Esophagus (tissue), 2 donors: Measurements from ENCODE around the gene CTTNBP2NL. TPM values are rescaled to one million over a fixed set of nuclear protein-coding genes. Genes with fewer than 3 reads are reported as not detected.

Experiments used
- H3K27ac ChIP-seq, 2 donors: one replicate each; pipeline ENCODE4 v1.5.1; 2013; ENCODE audit warnings: low read depth in 2 of 2, mild to moderate bottlenecking in 2 of 2, inconsistent platforms in 1 of 2, low read length in 1 of 2, moderate library complexity in 1 of 2
- H3K27me3 ChIP-seq, 2 donors: one replicate each; pipeline ENCODE4 v1.6.1; 2013; ENCODE audit warnings: low read length in 2 of 2, control low read depth in 1 of 2, mild to moderate bottlenecking in 1 of 2; ENCODE audit not compliant: insufficient read depth in 2 of 2, control insufficient read depth in 1 of 2
- H3K36me3 ChIP-seq, 2 donors: one replicate each; pipeline ENCODE4 v1.6.1; 2013; ENCODE audit warnings: low read length in 1 of 2; ENCODE audit not compliant: control insufficient read depth in 2 of 2, insufficient read depth in 2 of 2
- H3K4me1 ChIP-seq, 2 donors: one replicate each; pipeline ENCODE4 v1.6.1; 2013; ENCODE audit warnings: low read length in 1 of 2; ENCODE audit not compliant: control insufficient read depth in 2 of 2, insufficient read depth in 2 of 2
- H3K4me3 ChIP-seq, 2 donors: one replicate each; pipeline ENCODE4 v1.5.1; 2013; ENCODE audit warnings: low read length in 2 of 2, mild to moderate bottlenecking in 2 of 2, low read depth in 1 of 2, moderate library complexity in 1 of 2
- H3K9me3 ChIP-seq, 2 donors: one replicate each; pipeline ENCODE4 v1.6.1; 2013; ENCODE audit warnings: mild to moderate bottlenecking in 2 of 2, low read depth in 1 of 2, low read length in 1 of 2, moderate library complexity in 1 of 2; ENCODE audit not compliant: control insufficient read depth in 2 of 2, insufficient read depth in 1 of 2
- WGBS, 2 donors: extraction: QIAGEN DNeasy Blood & Tissue Kit; methylation state at CpG; one replicate each; pipeline ENCODE4 v1.1.7; 2013; 5-methylcytosine and 5-hydroxymethylcytosine counted together
- polyA plus RNA-seq, 2 donors: library from polyadenylated mRNA; stranded (reverse); fragments of 200-250 nt; gene quantifications; one replicate each; pipeline ENCODE4 v1.2.3, GENCODE V29; 2013
- donor health status: healthy with polysubstance abuse.
- donor health status: Bipolar disorder and iron deficiency.

The CTTNBP2NL gene
- 10 to 100 TPM in 1 of 2 donors, 1 to 10 TPM in 1; 9.4 to 14.0 TPM for polyA plus RNA-seq

- Histone ChIP-seq H3K27me3 (no peaks in the 10 kb centered on the region), H3K36me3 (no peaks in the 10 kb centered on the region), H3K4me1 (peaks cover 0 to 5% of the 10 kb centered on the region in 2 donors), H3K4me3 (peak within 1 kb of the TSS; percentile 74 to 100), H3K9me3 (no peaks in the 10 kb centered on the region), H3K27ac (peak within 1 kb of the TSS; percentile 92 to 99)
- 1% methylated on average over 48 to 53 of the region's 53 CpGs for WGBS, 2 donors
Observed at GRCh38 chr1:112395821-112396652, at the start of gene CTTNBP2NL. CTTNBP2NL (plus strand) TSS chr1:112396214; CDS start chr1:112416166, 19,952 bp downstream.

- no peak overlapping the region for H3K4me3 ChIP-seq
- no peaks in the 10 kb centered on the region for H3K27me3 ChIP-seq
- no peaks in the 10 kb centered on the region for H3K36me3 ChIP-seq
- H3K27ac ChIP-seq = peak overlapping the region; percentile 45 to 61
- WGBS, 2 donors = 57 to 61% methylated on average over 3 of the region's 3 CpGs
- no peaks in the 10 kb centered on the region for H3K9me3 ChIP-seq
- peaks cover 0 to 2% of the 10 kb centered on the region in 2 donors for H3K4me1 ChIP-seq
Observed at GRCh38 chr1:112346801-112347350, 49.1 kb upstream of the CTTNBP2NL start.

GRCh38 chr1:112356765-112357164 lies 39.2 kb upstream of the CTTNBP2NL start:
- Histone ChIP-seq H3K4me3 (no peak overlapping the region), H3K36me3 (no peaks in the 10 kb centered on the region), H3K4me1 (peaks cover 3 to 12% of the 10 kb centered on the region in 2 donors), H3K27me3 (no peaks in the 10 kb centered on the region), H3K27ac (no peak overlapping the region), H3K9me3 (peaks cover 0 to 3% of the 10 kb centered on the region in 2 donors)
- 48 to 58% methylated on average over 2 of the region's 2 CpGs for WGBS, 2 donors

GRCh38 chr1:112357467-112357866 lies 38.5 kb upstream of the CTTNBP2NL start:
- Histone ChIP-seq H3K27ac (no peak overlapping the region), H3K9me3 (peaks cover 0 to 1% of the 10 kb centered on the region in 2 donors), H3K4me3 (no peak overlapping the region), H3K36me3 (no peaks in the 10 kb centered on the region), H3K27me3 (no peaks in the 10 kb centered on the region), H3K4me1 (peaks cover 3 to 12% of the 10 kb centered on the region in 2 donors)
- WGBS, 2 donors = 76 to 85% methylated on average over 6 of the region's 6 CpGs

GRCh38 chr1:112358061-112358770 lies 37.8 kb upstream of the CTTNBP2NL start:
- no peaks in the 10 kb centered on the region for H3K9me3 ChIP-seq
- H3K36me3 ChIP-seq = no peaks in the 10 kb centered on the region
- peaks cover 3 to 12% of the 10 kb centered on the region in 2 donors for H3K4me1 ChIP-seq
- no peaks in the 10 kb centered on the region for H3K27me3 ChIP-seq
- no peak overlapping the region for H3K27ac ChIP-seq
- 75 to 78% methylated on average over 8 of the region's 8 CpGs for WGBS, 2 donors
- H3K4me3 ChIP-seq = no peak overlapping the region

GRCh38 chr1:112358798-112359408 lies 37.1 kb upstream of the CTTNBP2NL start:
- Histone ChIP-seq H3K9me3 (no peaks in the 10 kb centered on the region), H3K4me1 (peaks cover 3 to 12% of the 10 kb centered on the region in 2 donors), H3K27me3 (no peaks in the 10 kb centered on the region), H3K27ac (peak overlapping the region; percentile 84 to 86), H3K4me3 (no peak overlapping the region), H3K36me3 (no peaks in the 10 kb centered on the region)
- 35 to 45% methylated on average over 7 of the region's 7 CpGs for WGBS, 2 donors

GRCh38 chr1:112359961-112360767 lies 35.9 kb upstream of the CTTNBP2NL start:
- Histone ChIP-seq H3K9me3 (no peaks in the 10 kb centered on the region), H3K27ac (peak overlapping the region; percentile 84 to 86), H3K4me1 (peaks cover 3 to 12% of the 10 kb centered on the region in 2 donors), H3K4me3 (peak overlapping the region in 1 of 2 donors; percentile 2), H3K27me3 (no peaks in the 10 kb centered on the region), H3K36me3 (no peaks in the 10 kb centered on the region)
- 29 to 37% methylated on average over 11 of the region's 11 CpGs for WGBS, 2 donors

GRCh38 chr1:112363636-112364035 lies 32.4 kb upstream of the CTTNBP2NL start:
- peaks cover 3 to 12% of the 10 kb centered on the region in 2 donors for H3K4me1 ChIP-seq
- no peaks in the 10 kb centered on the region for H3K9me3 ChIP-seq
- H3K4me3 ChIP-seq = no peak overlapping the region
- H3K36me3 ChIP-seq = no peaks in the 10 kb centered on the region
- H3K27ac ChIP-seq = no peak overlapping the region
- no peaks in the 10 kb centered on the region for H3K27me3 ChIP-seq
- 58 to 67% methylated on average over 2 of the region's 2 CpGs for WGBS, 2 donors
